ENCODE results near the gene GMNC. TPM values are rescaled to one million over a fixed set of nuclear protein-coding genes. Genes with fewer than 3 reads are reported as not detected.
"Not testable (repeated sequence)": the region's sequence is repeated elsewhere in the genome, so short reads cannot be mapped to it uniquely, and the experiment has no call there.

The GMNC gene, protein sequence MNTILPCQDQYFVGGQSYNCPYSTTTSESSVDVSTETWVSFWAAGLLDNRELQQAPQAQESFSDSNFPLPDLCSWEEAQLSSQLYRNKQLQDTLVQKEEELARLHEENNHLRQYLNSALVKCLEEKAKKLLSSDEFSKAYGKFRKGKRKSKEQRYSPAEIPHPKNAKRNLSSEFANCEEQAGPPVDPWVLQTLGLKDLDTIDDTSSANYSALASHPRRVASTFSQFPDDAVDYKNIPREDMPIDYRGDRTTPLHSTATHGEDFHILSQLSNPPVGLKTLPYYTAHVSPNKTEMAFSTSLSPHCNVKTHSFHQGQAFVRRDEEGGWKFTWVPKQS
- total RNA-seq = 2.9 TPM
- long read RNA-seq, partial matches to known transcripts = 1 of 6 reads
- long read RNA-seq, other reads (novel, unspliced or antisense) = 1 of 6 reads

DNA sequence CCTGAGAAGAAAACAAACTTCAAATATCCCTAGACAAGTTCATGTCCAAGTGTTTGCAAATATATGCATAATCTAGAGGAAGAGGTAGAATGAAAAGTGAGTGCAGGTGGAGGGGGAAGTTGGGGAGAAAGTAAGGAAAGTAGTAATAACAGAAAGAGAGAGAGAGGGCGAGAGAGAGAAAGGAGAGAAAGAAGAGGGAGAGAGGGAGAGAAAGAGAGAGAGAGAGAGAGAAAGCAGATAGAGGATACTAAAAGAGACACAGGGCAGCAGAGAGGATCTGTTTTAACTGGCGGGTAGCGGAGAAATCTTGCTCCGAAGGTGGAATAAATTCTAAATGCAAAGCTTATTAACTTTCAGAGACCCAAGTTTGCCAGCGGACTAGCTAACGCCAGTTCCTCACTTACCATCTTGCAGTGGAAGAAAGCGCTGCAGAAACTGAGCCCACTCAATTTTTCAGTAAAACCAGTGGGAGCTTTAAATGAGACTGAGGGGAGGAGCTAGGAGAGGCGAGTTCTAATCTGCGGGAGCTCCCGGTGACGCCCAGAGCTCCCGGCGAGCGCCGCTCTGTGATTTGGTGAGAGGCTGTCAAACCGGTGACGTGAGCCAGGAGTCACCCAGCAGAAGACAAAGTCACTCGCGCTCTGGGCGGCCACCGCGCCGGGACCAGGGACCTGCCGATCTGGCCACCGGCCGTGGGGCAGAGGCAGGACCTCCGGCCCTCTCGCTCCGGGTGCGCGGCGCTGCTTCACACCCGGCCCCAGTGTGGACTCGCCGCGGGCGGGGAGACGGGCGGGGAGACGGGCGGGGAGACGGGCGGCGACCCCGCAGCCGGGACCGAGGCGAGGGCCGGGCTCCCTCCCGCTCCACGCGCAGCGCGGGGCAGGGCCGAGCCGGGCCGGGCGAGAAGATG lies at the start of gene GMNC:
GMNC (minus strand) TSS at position 486 of the 910 bp plus-strand sequence; CDS start at position 407, 79 bp downstream.
- ATAC-seq (ENCODE audit: poor library complexity) (peak; percentile 96), DNase-seq (peak; percentile 92)
- intact Hi-C loops (cut with DNase I) = no loop called here

DNA sequence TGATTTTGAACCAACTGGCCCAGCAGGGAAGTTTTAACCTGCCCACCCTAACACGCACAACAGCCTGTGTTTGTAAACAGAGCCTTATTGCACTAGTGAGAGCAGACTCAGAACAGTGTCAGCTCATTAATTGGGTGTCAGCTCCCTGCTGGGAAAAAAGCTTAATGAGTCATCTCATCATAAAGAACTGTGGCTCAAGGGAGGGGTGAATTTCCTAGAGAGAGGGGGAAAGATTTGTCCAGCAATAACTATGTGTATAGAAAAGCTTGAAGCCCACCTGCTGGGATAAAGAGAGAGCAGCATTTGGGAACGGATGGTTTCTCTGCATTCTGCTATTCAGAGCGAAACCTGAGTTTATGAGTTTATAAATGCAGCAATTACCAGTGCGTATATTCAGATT lies 48.9 kb upstream of the GMNC start:
- DNase-seq (no peak), ATAC-seq (ENCODE audit: poor library complexity) (no peak)
- intact Hi-C loops (cut with DNase I) = no loop called here

DNA sequence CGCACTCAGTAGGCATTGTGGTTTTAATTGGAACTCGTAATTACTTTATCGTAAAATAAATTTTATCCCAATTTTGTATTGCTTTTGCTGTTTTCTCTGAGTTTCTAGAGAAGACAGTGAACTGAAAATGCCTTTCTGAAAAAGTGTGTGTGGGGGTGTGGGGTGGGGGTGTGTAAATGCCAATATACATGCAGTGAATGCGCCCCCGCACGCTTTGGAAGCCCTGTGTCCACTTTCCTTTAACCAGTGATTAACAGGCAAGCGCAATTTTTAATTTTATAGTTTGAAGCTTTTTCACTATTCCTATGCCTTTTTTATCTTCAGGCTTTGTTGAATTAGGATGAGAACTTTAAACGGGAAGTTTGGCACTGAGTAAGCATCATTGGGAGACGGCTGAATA lies 47.4 kb upstream of the GMNC start:
- no peak for DNase-seq

DNA sequence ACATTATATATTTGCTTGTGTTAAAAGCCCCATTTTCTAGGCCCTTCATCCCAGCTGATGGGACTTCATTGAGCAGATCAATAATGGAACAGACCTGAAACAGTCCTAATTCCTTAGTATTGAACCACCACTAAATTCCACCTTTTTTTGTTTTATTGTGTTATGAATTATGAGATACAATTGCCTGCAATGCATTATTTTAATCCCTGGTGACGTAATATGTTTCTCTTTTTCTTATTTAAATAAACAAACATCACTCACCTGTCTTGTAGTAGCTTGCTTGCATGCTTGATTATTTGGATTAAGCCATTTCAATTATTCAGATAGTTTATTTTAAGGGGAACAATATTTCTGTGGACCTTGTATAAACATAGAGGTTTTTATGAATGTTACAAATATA lies 40.7 kb upstream of the GMNC start:
- intact Hi-C loops (cut with DNase I) = no loop called here
- no peak for DNase-seq
- ATAC-seq (ENCODE audit: poor library complexity) = no peak

More for the DNA sequence above, 47.4 kb upstream of the GMNC start:
- intact Hi-C loops (cut with DNase I) = no loop called here
- no peak for ATAC-seq (ENCODE audit: poor library complexity)

DNA sequence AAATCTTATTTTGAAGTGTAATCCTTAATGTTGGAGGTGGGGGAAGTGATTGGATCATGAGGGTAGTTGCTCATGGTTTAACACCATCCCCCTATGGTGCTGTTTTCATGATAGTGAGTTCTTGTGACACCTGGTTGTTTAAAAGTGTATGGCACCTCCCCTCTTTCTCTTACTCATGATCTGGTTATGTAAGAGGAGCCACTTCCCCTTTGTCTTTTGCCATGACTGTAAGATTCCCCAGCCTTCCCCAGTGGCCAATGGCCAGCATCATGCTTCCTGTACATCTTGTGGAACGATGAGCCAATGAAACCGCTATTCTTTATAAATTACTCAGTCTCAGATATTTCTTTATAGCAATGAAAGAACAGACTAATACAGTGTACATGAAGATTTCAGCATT lies 39.8 kb upstream of the GMNC start:
- intact Hi-C loops (cut with DNase I) = no loop called here
- no peak for DNase-seq
- no peak for ATAC-seq (ENCODE audit: poor library complexity)

DNA sequence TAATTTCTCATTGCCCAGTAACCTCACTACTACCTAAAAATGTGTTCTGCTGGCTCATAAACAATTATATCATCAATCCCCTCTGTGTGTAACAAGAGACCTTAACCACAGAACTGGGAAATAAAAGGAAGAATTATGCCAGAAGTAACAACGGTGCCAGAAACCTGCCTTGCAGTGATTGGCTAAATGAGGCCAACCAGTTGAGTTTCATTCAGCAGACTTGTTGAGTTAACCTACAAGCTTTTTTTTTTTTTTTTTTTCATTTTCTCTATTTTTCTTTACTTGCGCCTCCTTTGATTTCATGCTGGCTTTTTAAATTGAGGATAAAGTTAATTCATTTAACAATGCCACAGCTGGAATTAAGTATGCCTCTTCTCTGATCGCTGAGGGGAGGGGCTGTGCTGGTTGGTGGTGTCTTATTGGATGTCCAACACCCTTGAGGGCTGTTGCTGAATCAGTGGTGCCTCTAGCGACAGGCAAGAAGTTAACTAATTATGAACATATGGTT lies 30.0 kb upstream of the GMNC start:
- ATAC-seq (ENCODE audit: poor library complexity) (no peak), DNase-seq (no peak)
- intact Hi-C loops (cut with DNase I) = no loop called here

DNA sequence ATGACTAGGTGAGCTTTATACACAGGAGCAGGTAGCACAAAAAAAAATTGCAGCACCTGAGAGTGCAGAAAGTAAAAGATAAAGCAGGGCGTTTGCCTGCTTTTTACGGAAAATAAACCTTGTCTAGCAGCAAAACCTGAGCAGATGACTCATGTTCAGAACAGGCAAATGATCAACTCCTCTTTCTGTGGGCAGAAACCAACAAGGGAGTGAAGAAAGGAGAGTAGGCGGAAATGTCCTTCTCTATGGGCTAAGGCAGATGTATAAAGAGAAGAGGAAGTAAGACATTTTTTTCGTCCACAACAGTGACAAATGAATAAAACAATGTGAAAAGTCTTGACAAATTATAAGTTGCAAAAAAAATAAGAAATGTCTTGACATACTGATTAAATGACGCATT lies 24.5 kb upstream of the GMNC start:
- ATAC-seq (ENCODE audit: poor library complexity) = no peak
- intact Hi-C loops (cut with DNase I) = no loop called here
- no peak for DNase-seq

DNA sequence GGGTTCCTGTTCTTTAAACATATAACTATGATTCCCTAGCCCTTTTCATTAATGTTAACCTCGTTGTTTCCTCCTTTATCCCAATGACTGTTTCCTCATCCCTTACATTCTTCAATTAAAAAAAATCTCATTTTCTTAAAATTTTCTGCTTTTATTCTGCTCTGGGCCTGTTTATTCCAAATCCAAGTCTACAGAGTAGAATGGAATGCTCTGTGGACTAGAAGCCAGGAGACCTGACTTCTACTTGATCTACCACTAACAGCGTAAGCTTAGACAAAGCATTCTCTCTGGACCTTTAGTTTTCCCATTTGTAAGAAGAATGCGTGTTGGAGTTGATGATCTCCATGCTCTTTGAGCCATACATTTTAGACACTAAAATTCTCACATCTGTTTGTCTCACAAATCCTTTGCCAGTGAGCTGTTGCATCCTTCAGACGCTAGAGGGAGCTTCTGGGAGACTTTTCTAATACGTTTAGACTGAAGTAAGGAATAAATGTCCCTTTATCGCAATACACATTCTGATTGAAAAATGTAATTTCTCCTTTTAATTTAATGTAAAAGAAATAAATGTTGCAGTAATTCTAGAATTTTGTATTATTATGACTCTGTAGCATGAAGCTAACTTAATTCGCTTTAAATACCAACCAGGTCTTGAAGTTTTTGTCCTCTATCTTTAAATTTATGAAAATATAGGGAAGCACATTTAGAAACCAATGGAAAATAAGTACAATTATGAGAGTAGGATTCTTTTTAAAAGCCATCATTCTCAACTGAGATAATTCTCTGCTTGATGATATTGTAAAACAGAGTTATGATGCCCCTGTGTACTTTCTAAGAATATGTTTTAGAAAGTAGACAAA lies 21.7 kb upstream of the GMNC start:
- DNase-seq = no peak
- intact Hi-C loops (cut with DNase I) = loop anchor here (5.0 kb wide), 1 partner anchor 168 kb away; no protein-coding TSS in a partner anchor
- ATAC-seq (ENCODE audit: poor library complexity) = no peak

DNA sequence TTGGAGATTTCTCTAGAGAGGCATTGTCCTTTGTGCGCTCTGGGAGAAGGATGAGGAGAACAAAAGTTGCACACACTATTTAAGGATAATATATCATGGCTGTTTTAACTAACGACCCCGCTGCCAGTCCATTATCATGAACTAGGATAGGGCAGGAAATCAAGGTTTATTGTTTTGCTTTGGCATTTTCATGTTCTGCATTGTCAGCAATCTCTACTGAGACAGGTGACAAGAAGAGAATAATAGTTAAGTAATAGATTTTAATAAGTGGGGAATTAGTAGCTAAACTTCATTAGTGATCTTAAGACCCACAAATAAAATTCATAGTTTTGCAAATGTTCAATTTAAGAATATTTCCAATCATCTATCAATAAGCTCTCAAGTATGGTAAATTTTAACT lies 20.6 kb upstream of the GMNC start:
- no peak for ATAC-seq (ENCODE audit: poor library complexity)
- DNase-seq = no peak
- intact Hi-C loops (cut with DNase I) = loop anchor here (5.0 kb wide), 1 partner anchor 169 kb away; no protein-coding TSS in a partner anchor

DNA sequence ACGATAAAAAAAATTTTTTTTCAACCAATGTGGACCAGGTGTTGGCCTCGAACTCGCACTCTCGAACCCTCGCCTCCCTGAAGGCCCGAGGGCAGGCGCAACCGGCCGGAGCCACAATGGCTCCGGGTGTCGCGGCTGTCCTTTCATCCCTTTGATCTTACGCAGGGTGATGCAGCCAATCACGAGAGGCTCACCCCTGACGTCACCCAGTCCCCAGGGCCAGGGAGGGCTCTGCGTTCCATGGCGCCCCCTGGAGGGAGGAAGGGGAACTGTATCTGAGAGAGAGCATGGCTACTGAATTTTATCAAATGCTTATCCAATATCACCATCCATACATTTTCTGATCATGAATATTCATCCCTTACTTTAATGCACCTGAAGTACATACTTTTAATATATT lies 15.4 kb upstream of the GMNC start:
- ATAC-seq (ENCODE audit: poor library complexity) = no peak
- no peak for DNase-seq
- intact Hi-C loops (cut with DNase I) = no loop called here

DNA sequence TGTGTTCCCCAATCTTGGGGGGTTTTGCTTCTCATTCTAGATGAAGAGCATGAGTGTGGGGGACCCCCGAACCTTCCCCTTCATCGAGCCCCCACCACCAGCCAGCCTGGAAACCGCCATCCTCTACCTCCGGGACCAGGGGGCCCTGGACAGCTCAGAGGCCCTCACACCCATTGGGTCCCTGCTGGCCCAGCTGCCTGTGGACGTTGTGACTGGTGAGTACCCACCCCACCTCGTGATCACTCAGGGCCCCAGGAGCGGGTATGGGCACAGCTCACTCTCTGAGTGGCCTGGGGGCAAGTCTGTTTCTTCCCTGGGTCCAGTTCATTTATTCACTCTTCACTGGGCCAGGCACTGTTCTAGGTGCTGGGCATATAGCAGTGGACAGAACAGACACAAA lies 13.9 kb upstream of the GMNC start:
- DNase-seq; ATAC-seq (ENCODE audit: poor library complexity); intact Hi-C loops (cut with DNase I): not testable (repeated sequence)

DNA sequence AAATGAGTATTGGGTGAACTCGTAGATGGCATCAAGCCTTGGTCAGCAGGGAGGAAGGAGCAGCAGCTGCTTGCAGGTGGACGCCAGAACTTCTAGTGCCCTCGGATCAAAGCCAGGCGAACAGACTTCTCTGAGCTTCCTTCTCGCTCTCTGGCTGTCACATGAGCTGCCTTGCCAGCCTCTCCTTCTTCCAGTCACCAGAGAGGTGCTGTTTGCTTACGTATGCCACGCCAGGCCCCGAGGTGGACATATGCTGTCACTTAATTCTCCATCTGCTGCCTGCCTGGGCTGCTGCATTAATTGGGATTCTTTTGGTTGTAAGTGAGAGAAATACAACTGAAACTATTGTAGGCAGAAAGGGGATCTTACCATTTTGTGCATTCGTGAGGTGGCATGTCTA lies 12.6 kb upstream of the GMNC start:
- intact Hi-C loops (cut with DNase I); DNase-seq; ATAC-seq (ENCODE audit: poor library complexity): not testable (repeated sequence)

DNA sequence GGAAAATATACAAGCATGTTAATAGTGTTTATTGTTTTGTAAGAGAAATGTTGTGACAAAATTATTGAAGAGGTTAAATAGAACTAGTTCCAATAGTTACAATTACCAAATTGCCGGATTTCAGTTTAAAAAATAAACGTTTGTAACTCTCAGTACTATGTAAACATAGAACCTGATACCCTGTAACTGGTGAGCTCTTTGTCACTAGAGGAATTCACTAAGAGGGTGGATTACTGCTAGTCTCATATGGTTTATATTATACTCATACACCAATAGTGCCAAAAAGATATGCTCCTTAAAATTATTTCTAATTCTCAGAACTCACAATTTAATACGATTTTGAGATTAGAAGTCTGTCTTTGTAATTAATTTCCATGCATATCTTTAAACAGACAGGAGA lies 7.6 kb upstream of the GMNC start:
- ATAC-seq (ENCODE audit: poor library complexity) = no peak
- no peak for DNase-seq
- intact Hi-C loops (cut with DNase I) = no loop called here

DNA sequence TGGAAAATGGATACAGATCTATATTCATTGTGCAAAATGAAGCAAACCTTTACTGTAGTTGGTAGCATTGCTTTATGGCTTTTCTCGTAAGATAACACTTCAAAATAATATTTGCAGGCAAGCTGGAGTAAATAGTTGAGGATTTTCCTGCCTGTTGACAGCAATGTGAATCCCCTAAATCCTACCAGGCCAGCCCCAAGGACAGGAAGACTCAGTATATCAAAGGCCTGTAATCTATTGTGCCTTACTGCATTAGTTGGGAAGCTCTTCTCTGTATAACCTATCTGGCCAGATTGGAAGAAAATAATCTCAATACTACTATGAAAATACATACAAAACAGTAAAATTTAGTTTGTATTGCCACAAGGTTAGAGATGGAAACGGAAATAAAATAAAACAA lies 4.6 kb upstream of the GMNC start:
- ATAC-seq (ENCODE audit: poor library complexity) = no peak

DNA sequence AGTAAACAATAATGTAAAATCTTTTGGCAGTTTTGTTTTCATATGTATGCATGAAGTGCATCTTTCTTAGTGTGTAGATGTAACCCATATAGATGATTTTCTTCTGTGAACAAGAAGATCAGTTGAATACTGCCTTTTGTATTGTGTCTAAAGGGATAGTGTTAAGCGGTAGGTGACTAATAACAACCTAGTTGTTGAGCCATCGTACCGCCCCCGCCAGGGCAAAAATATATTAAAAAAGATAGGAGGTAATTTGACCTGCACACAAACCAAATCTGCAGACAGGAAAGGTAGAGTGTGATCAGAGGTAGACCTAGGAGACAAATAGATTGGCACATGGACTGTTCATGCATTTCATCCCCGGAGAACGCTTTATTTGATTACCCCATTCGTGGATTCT lies 3.3 kb upstream of the GMNC start:
- intact Hi-C loops (cut with DNase I) = no loop called here
- ATAC-seq (ENCODE audit: poor library complexity) (no peak), DNase-seq (no peak)

More for the DNA sequence above, 4.6 kb upstream of the GMNC start:
- no peak for DNase-seq
- intact Hi-C loops (cut with DNase I) = no loop called here

DNA sequence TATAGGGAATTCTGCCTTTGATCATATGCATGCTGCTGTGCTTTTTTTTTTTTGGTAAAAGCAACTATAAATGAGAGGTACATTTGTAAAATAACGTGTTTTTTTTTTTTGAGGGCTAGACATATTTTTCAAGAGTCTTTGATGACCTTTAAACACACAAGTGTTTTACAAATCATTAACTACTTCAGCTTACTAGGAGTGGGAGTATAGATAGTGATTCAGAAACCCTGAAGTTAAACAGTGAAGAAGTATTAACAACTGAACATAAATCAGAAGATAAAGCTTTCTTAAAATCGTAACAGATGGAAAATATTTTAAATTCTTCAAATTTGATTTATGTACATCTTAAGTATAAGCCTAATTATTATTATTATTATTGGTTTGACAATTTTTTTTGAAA lies 2.9 kb upstream of the GMNC start:
- intact Hi-C loops (cut with DNase I) = no loop called here
- ATAC-seq (ENCODE audit: poor library complexity) (no peak), DNase-seq (no peak)

DNA sequence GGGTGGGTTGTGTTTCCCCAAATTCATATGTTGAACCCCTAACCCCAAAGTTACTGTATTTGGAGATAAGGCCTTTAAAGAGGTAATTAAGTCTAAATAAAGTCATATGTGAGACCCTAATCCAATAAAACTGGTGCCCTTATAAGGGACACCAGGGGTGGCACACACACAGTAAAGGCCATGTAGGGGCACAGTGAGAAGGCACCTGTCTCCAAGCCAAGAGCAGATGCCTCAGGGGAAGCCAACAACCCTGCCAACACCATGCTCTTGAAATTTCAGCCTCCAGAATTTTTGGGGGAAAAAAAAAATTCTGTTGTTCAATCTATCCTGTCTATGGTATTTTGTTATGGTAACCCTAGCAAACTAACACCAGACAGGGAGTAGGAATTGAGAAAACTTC lies 1.5 kb upstream of the GMNC start:
- ATAC-seq (ENCODE audit: poor library complexity) = peak; percentile 70
- no peak for DNase-seq
- intact Hi-C loops (cut with DNase I) = no loop called here

DNA sequence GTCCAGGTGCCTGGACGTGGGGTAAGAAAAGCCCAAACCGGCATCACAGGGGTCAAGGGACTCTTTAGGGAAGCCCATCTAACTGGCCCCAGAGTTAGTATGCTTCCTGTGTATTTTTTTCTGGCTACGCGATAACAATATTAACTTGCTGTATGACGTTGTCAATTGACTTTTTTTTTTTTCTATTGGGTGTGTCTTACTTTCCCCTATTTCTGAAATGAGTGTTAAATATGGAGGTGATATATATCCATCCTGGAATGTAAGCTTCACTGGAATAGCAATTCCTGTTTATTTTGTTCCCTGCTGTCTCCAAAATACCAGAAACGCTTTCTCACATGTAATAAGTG lies 598 bp upstream of the GMNC start:
- intact Hi-C loops (cut with DNase I) = no loop called here
- ATAC-seq (ENCODE audit: poor library complexity) (no peak), DNase-seq (no peak)

DNA sequence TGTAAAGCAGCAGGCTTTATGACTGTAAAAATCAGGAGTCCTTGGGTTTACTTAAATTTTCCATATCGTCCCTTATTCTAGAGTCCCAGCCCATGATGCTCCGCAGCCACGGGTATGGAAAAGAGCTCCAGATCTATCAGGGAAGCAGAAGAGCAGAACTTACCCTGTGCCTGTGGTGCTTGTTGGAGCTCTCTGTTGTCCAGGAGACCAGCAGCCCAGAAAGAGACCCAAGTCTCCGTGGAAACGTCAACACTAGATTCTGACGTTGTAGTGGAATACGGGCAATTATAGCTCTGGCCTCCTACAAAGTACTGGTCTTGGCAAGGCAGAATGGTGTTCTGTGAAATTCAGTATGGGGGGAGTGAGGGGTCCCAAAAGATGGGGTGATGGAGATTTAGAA lies 2.0 kb downstream of the GMNC start:
- intact Hi-C loops (cut with DNase I) = no loop called here
- ATAC-seq (ENCODE audit: poor library complexity) = no peak
- DNase-seq = no peak
